ENCODE data around the gene CYP2W1. TPM values are rescaled to one million over a fixed set of nuclear protein-coding genes. Genes with fewer than 3 reads are reported as not detected.

CYP2W1 gene
- total RNA-seq, 4 donors from 2014 or later = not detected

GRCh38 chr7:962401-963081, 20.4 kb upstream of the CYP2W1 start:
- H3K9me3 ChIP-seq = no peaks in the 10 kb centered on the region
- peaks cover 0 to 6% (median 0%) of the 10 kb centered on the region in 3 donors for H3K27me3 ChIP-seq
- H3K36me3 ChIP-seq = peaks cover 0 to 8% of the 10 kb centered on the region in 2 donors
- intact Hi-C loops (cut with DNase I; ENCODE audit: low total_unique reads) = no loop called here
- no peak overlapping the region for H3K27ac ChIP-seq
- in situ Hi-C loops (cut with MboI; ENCODE audit: low sequenced_read_pairs in 4 of 4) = no loop called here
- H3K4me1 ChIP-seq = peaks cover 15 to 27% of the 10 kb centered on the region in 2 donors
- ATAC-seq (no peak), DNase-seq (no peak)
- H3K4me3 ChIP-seq = no peak overlapping the region
- TF ChIP-seq, protein P1, sequence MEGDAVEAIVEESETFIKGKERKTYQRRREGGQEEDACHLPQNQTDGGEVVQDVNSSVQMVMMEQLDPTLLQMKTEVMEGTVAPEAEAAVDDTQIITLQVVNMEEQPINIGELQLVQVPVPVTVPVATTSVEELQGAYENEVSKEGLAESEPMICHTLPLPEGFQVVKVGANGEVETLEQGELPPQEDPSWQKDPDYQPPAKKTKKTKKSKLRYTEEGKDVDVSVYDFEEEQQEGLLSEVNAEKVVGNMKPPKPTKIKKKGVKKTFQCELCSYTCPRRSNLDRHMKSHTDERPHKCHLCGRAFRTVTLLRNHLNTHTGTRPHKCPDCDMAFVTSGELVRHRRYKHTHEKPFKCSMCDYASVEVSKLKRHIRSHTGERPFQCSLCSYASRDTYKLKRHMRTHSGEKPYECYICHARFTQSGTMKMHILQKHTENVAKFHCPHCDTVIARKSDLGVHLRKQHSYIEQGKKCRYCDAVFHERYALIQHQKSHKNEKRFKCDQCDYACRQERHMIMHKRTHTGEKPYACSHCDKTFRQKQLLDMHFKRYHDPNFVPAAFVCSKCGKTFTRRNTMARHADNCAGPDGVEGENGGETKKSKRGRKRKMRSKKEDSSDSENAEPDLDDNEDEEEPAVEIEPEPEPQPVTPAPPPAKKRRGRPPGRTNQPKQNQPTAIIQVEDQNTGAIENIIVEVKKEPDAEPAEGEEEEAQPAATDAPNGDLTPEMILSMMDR (IDR thresholded peaks at IDR 0.05 in 4 of 5, conservative IDR thresholded peaks at IDR 0.05 in 1 of 5) = no peak
- no peak for TF ChIP-seq POLR2A (IDR thresholded peaks at IDR 0.05)

- in situ Hi-C loops (cut with MboI; ENCODE audit: low sequenced_read_pairs in 4 of 4) = no loop called here
- intact Hi-C loops (cut with DNase I; ENCODE audit: low total_unique reads) = no loop called here
- no peaks in the 10 kb centered on the region for H3K9me3 ChIP-seq
- H3K27ac ChIP-seq = no peak overlapping the region
- ATAC-seq = no peak
- peaks cover 15 to 27% of the 10 kb centered on the region in 2 donors for H3K4me1 ChIP-seq
- TF ChIP-seq, protein P1 (IDR thresholded peaks at IDR 0.05 in 4 of 5, conservative IDR thresholded peaks at IDR 0.05 in 1 of 5) = no peak
- no peak for TF ChIP-seq POLR2A (IDR thresholded peaks at IDR 0.05)
- H3K36me3 ChIP-seq = peaks cover 0 to 17% of the 10 kb centered on the region in 2 donors
- DNase-seq = no peak
- peaks cover 0 to 6% (median 0%) of the 10 kb centered on the region in 3 donors for H3K27me3 ChIP-seq
- no peak overlapping the region for H3K4me3 ChIP-seq
These were observed 19.5 kb upstream of the CYP2W1 start for GRCh38 chr7:963236-964078.

DNA sequence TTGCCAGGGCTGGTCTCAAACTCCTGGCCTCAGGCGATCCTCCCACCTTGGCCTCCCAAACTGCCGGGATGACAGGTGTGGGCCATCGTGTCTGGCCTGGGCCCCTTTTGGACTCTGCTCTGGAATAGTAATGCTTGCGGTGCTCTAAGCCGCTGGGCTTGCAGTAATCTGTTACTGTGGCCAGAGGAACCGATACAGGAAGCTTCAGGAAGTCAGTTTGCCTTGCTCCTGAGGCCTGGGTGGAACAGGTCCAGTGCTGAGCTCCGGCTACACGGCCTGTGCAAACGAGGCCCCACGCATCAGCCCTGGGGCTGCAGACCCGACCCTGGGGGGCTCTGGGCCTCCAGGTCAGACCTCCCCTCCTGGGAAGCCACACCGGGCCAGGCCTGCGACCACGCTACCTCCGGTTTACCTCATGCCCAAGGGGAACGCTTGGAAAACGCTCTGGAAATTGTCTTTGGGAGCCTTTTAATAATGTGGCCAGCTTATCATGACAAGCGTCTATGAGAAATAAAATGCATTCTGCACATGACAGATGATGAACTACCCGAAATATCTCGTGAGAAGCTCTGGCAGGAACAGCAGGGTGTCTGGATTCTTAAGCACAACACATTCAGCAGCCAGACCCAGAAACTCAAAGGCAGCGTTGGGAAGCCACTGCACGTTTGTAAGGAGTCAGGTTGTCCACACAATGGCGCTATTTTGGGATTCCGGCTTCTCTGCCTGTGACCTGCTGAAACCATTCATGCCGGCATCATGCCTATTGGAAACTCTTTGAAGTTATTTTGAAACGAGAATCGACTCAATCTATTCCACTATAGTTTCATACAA, 18.4 kb upstream of the CYP2W1 start:
- H3K9me3 ChIP-seq = no peaks in the 10 kb centered on the region
- ATAC-seq = peak; percentile 80 to 82
- peak overlapping the region; percentile 72 to 81 (median 78) for H3K27ac ChIP-seq
- DNase-seq = peak; percentile 44 to 63
- peak in 1 of 2 donors; percentile 9 for TF ChIP-seq POLR2A (IDR thresholded peaks at IDR 0.05)
- TF ChIP-seq, protein P1 (IDR thresholded peaks at IDR 0.05 in 4 of 5, conservative IDR thresholded peaks at IDR 0.05 in 1 of 5) = peak in 1 of 5 experiments; percentile 23
- peaks cover 0 to 27% of the 10 kb centered on the region in 2 donors for H3K36me3 ChIP-seq
- in situ Hi-C loops (cut with MboI; ENCODE audit: low sequenced_read_pairs in 4 of 4) (no loop called here), intact Hi-C loops (cut with DNase I; ENCODE audit: low total_unique reads) (no loop called here)
- H3K27me3 ChIP-seq = peaks cover 0 to 6% (median 0%) of the 10 kb centered on the region in 3 donors
- peaks cover 15 to 27% of the 10 kb centered on the region in 2 donors for H3K4me1 ChIP-seq
- H3K4me3 ChIP-seq = peak overlapping the region in 2 of 4 donors; percentile 9 to 44

DNA sequence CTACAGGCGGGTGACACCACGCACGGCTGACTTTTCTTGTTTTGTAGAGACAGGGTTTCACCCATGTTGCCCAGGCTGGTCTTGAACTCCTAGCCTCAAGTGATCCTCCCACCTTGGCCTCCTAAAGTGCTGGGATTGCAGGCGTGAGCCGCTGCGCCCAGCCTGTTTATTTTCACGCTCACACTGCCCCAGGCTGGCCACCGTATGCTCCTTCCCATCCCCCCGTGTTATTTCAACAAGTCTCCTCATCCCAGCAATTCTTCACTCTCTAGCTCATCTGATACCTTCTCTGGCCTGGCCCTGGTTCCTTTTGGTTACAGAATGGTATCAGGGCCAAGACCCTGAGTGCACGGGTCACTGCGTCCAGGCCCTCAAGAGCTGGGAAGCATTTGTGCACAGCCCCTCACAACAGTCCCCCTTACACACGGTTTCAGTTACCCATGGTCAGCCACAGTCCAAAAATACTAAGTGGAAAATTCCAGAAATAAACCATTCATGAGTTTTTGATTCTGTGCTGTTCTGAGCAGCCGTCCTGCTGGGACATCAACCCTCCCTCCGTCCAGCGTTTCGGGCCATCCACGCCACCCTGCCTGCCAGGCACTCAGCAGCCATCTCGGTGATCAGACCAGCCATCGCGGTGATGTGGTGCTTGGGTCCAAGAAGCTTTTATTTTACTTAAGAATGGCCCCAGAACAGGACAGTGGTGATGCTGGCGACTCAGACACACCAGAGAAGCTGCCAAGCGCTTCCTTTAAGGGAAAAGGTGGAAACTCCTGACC, 16.5 kb upstream of the CYP2W1 start:
- intact Hi-C loops (cut with DNase I; ENCODE audit: low total_unique reads) (no loop called here), in situ Hi-C loops (cut with MboI; ENCODE audit: low sequenced_read_pairs in 4 of 4) (no loop called here)
- Histone ChIP-seq H3K27ac (peak overlapping the region; percentile 72 to 81 (median 78)), H3K4me1 (peaks cover 15 to 27% of the 10 kb centered on the region in 2 donors), H3K27me3 (peaks cover 0 to 6% (median 0%) of the 10 kb centered on the region in 3 donors), H3K4me3 (no peak overlapping the region), H3K36me3 (peaks cover 0 to 30% of the 10 kb centered on the region in 2 donors), H3K9me3 (no peaks in the 10 kb centered on the region)
- DNase-seq (no peak), ATAC-seq (no peak)
- TF ChIP-seq POLR2A (IDR thresholded peaks at IDR 0.05) = no peak
- TF ChIP-seq, protein P1 (IDR thresholded peaks at IDR 0.05 in 4 of 5, conservative IDR thresholded peaks at IDR 0.05 in 1 of 5) = no peak

Measured in gastrocnemius medialis (tissue), 4 donors.